ENCODE data around the gene METTL15.

DNA sequence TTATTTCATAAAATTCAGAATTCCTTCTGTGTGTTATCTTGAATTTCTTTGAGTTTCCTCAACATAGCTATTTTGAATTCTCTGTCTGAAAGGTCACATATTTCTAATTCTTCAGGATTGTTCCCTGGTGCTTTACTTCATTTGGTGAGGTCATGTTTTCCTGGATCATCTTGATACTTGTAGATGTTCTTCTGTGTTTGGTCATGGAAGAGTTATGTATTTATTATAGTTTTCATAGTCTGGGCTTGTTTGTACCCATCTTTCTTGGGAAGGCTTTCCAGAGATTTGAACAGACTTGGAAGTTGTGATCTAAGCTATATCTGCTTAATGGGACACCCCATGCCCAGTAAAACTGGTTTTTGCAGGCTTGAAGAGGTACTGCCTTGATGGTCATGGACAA, 149.6 kb downstream of the METTL15 start:
- TF ChIP-seq CTCF (IDR thresholded peaks at IDR 0.05) (no peak), POLR2A (IDR thresholded peaks at IDR 0.05) (no peak)
